Duodenal mucosa (tissue), 2 donors: ENCODE measurements around the gene PFN1.

Experiments used
- H3K27ac ChIP-seq: one replicate; pipeline ENCODE4 v1.7.0; 2013; ENCODE audit warnings: low read depth, low read length
- H3K27me3 ChIP-seq, 2 donors: one replicate each; pipeline ENCODE4 v1.7.0; 2013; ENCODE audit warnings: low read length in 2 of 2, control low read depth in 1 of 2; ENCODE audit not compliant: insufficient read depth in 2 of 2, control insufficient read depth in 1 of 2
- H3K36me3 ChIP-seq, 2 donors: one replicate each; pipeline ENCODE4 v1.7.0; 2013; ENCODE audit warnings: low read length in 2 of 2, control low read depth in 1 of 2; ENCODE audit not compliant: insufficient read depth in 2 of 2, control insufficient read depth in 1 of 2
- H3K4me1 ChIP-seq, 2 donors: one replicate each; pipeline ENCODE4 v1.7.0; 2013; ENCODE audit warnings: low read length in 2 of 2, control low read depth in 1 of 2; ENCODE audit not compliant: insufficient read depth in 2 of 2, control insufficient read depth in 1 of 2
- H3K4me3 ChIP-seq, 2 donors: one replicate each; pipeline ENCODE4 v1.7.0; 2013; ENCODE audit warnings: low read length in 2 of 2, low read depth in 1 of 2
- H3K9ac ChIP-seq, 2 donors: one replicate each; pipeline ENCODE4 v1.7.0; 2013; ENCODE audit warnings: low read length in 2 of 2, low read depth in 1 of 2
- H3K9me3 ChIP-seq, 2 donors: one replicate each; pipeline ENCODE4 v1.7.0; 2013; ENCODE audit warnings: low read length in 2 of 2, control low read depth in 1 of 2; ENCODE audit not compliant: control insufficient read depth in 1 of 2

The PFN1 gene

DNA sequence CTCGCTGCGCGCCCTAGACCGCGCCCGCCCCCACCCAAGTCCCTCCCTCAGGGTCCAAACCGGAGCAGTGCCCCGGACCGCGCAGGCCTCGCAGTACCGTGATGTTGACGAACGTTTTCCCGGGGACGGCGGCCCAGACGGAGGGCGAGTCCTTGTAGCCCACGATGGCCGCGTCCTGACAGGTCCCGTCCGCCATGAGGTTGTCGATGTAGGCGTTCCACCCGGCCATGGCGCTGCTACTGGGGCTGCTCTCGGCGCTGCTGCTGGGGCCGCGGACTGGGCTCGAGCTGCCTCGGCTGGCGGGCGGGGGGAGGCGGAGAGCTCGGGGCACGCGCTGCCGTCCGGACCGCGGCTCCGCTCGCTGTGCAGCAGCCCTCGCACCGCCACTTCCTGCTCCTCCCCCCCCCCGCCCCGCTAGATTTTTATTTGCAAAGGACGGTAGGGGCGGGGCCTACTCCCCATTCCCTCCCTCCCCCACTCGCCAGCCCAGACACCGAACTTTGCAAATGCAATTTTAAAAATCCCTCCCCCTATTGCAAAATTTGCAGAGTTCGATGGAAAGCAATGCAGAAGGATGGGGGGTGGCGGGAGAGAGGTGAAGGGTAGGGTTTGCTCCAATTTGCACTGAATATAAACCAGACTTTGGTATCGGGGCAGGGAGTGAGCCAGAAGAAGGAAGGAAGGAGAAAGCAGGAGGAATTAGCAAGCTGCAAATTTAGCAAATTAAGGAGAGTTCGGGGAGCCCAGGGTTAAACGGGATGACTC, at the start of gene PFN1:
PFN1 (minus strand) TSS at position 365 of the 765 bp plus-strand sequence; CDS start at position 229, 136 bp downstream.
- H3K4me3 ChIP-seq, result peak within 1 kb of the TSS; percentile 98 to 99
- H3K36me3 ChIP-seq, result peaks cover 11 to 29% of the 10 kb centered on the region in 2 donors
- no peaks in the 10 kb centered on the region for H3K27me3 ChIP-seq
- H3K4me1 ChIP-seq, result peaks cover 41 to 55% of the 10 kb centered on the region in 2 donors
- peak within 1 kb of the TSS; percentile 99 for H3K9ac ChIP-seq
- H3K27ac ChIP-seq, result peak within 1 kb of the TSS; percentile 99
- H3K9me3 ChIP-seq, result no peaks in the 10 kb centered on the region

DNA sequence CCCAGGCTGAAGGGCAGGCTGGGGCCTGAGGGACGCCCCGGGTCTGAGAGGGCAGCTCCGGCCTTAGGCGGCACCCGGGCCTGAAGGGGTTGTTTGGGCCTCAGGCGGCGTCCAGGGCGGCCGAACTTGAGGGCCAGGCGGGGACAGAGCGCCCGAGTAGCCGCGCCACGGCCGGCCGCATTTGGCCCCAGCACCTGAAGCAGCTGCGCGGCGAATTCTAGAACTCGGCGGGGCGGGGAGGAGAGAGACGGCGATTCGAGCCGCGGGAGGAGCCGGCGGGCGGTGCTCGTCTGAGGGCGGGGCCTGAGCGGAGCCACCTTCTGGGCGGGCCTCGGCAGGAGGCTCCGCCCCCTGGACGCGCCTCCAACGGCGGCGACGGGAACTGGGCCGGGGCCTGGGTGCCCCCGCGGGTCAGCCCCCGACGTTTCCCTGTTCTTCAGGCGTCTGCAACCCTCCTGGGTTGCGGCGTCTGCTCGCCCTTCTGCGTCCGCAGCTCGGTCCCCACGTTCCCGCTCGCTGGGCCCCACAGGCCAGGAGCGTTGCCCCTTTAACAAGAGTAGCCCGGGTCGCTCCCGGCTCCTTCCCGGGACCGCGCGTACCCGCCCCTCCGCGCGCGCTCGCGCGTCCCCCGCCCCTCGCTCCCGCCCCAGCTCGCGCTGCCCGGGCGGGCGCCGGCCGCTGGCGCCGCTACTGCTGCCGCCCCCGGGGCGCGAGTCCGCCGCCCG, 49.1 kb upstream of the PFN1 start, which contains the start of the genes INCA1 and KIF1C:
INCA1 (minus strand) TSS at position 221 of the 725 bp plus-strand sequence. CDS start 3,085 bp downstream, outside the sequence.
KIF1C (plus strand) TSS at position 649 of the 725 bp plus-strand sequence. CDS start 2,297 bp downstream, outside the sequence.
- peak within 1 kb of the TSS; percentile 90 for H3K27ac ChIP-seq
- peaks cover 20% of the 10 kb centered on the region in 2 donors for H3K36me3 ChIP-seq
- H3K9me3 ChIP-seq, result no peaks in the 10 kb centered on the region
- H3K9ac ChIP-seq, result peak within 1 kb of the TSS; percentile 87 to 93
- peaks cover 25 to 27% of the 10 kb centered on the region in 2 donors for H3K4me1 ChIP-seq
- H3K4me3 ChIP-seq, result peak within 1 kb of the TSS; percentile 98
- no peaks in the 10 kb centered on the region for H3K27me3 ChIP-seq

- no peaks in the 10 kb centered on the region for H3K9me3 ChIP-seq
- no peaks in the 10 kb centered on the region for H3K27me3 ChIP-seq
- H3K27ac ChIP-seq, result no peak overlapping the region
- H3K4me1 ChIP-seq, result peaks cover 12% of the 10 kb centered on the region in 2 donors
- H3K36me3 ChIP-seq, result peaks cover 0 to 3% of the 10 kb centered on the region in 2 donors
- no peak overlapping the region for H3K9ac ChIP-seq
- no peak overlapping the region for H3K4me3 ChIP-seq
Measured at GRCh38 chr17:4994081-4994595, 45.8 kb upstream of the PFN1 start.

GRCh38 chr17:4987767-4988567, 39.6 kb upstream of the PFN1 start:
- no peaks in the 10 kb centered on the region for H3K27me3 ChIP-seq
- H3K27ac ChIP-seq, result peak overlapping the region; percentile 94
- no peaks in the 10 kb centered on the region for H3K9me3 ChIP-seq
- H3K4me1 ChIP-seq, result peaks cover 24 to 25% of the 10 kb centered on the region in 2 donors
- H3K9ac ChIP-seq, result peak overlapping the region; percentile 90 to 91
- peak overlapping the region; percentile 92 to 95 for H3K4me3 ChIP-seq
- peaks cover 1 to 11% of the 10 kb centered on the region in 2 donors for H3K36me3 ChIP-seq

- Histone ChIP-seq H3K27ac (peak within 1 kb of the TSS; percentile 94), H3K27me3 (no peaks in the 10 kb centered on the region), H3K4me3 (peak within 1 kb of the TSS; percentile 92 to 95), H3K9ac (peak within 1 kb of the TSS; percentile 90 to 91), H3K4me1 (peaks cover 24 to 25% of the 10 kb centered on the region in 2 donors), H3K9me3 (no peaks in the 10 kb centered on the region), H3K36me3 (peaks cover 5 to 19% of the 10 kb centered on the region in 2 donors)
Measured at GRCh38 chr17:4986951-4987766, 38.8 kb upstream of the PFN1 start, which contains the start of gene CAMTA2. Gene CAMTA2, minus strand, starts transcription at chr17:4987675. Its CDS starts 1,453 bp downstream, at chr17:4986222.

- no peaks in the 10 kb centered on the region for H3K27me3 ChIP-seq
- no peaks in the 10 kb centered on the region for H3K9me3 ChIP-seq
- peak overlapping the region; percentile 94 for H3K27ac ChIP-seq
- H3K36me3 ChIP-seq, result peaks cover 5 to 26% of the 10 kb centered on the region in 2 donors
- H3K9ac ChIP-seq, result peak overlapping the region; percentile 90 to 91
- peaks cover 24 to 25% of the 10 kb centered on the region in 2 donors for H3K4me1 ChIP-seq
- peak overlapping the region; percentile 92 to 95 for H3K4me3 ChIP-seq
Measured at GRCh38 chr17:4986403-4986802, 38.1 kb upstream of the PFN1 start.

GRCh38 chr17:4982305-4982704, 34.0 kb upstream of the PFN1 start:
- Histone ChIP-seq H3K9me3 (no peaks in the 10 kb centered on the region), H3K4me3 (no peak overlapping the region), H3K4me1 (peaks cover 18 to 19% of the 10 kb centered on the region in 2 donors), H3K27ac (no peak overlapping the region), H3K9ac (no peak overlapping the region), H3K27me3 (no peaks in the 10 kb centered on the region), H3K36me3 (peaks cover 27 to 50% of the 10 kb centered on the region in 2 donors)

GRCh38 chr17:4980644-4981216, 32.4 kb upstream of the PFN1 start:
- H3K9me3 ChIP-seq, result no peaks in the 10 kb centered on the region
- no peak overlapping the region for H3K27ac ChIP-seq
- peak overlapping the region in 1 of 2 donors; percentile 37 for H3K9ac ChIP-seq
- no peak overlapping the region for H3K4me3 ChIP-seq
- peaks cover 31 to 58% of the 10 kb centered on the region in 2 donors for H3K36me3 ChIP-seq
- no peaks in the 10 kb centered on the region for H3K27me3 ChIP-seq
- H3K4me1 ChIP-seq, result peaks cover 6 to 7% of the 10 kb centered on the region in 2 donors
